ENCODE results near the gene SELENOS. TPM values are rescaled to one million over a fixed set of nuclear protein-coding genes. Genes with fewer than 3 reads are reported as not detected.

Gene SELENOS
- total RNA-seq, 4 donors from 2014 or later, result 14.0 to 119 (median 103) TPM

DNA sequence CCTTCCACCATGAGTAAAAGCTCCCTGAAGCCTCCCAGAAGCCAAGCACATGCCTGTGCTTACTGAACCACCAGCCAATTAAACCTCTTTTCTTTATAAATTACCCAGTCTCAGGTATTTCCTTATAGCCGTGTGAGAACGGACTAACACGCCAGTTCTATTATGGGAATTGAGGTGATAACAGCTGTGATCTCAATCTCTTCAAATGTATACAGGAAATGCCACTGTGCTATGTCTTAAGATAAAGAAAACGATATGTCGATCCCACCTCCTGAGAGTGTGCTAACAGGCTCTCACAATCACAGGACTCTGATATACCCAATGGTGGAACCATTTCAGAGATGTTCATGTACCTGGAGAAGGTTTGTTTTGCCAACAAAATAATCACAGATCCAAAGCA, 51.6 kb downstream of the SELENOS start:
- TF ChIP-seq POLR2A (IDR thresholded peaks at IDR 0.05) (no peak), CTCF (IDR thresholded peaks at IDR 0.05) (no peak)
- Histone ChIP-seq H3K9me3 (peaks cover 0 to 4% (median 0%) of the 10 kb centered on the region in 4 donors), H3K27ac (no peak overlapping the region), H3K4me3 (no peak overlapping the region), H3K4me1 (peaks cover 0 to 5% (median 0%) of the 10 kb centered on the region in 4 donors), H3K36me3 (no peaks in the 10 kb centered on the region), H3K27me3 (no peaks in the 10 kb centered on the region)
- DNase-seq, result no peak

Other genes starting within 250 kb of the SELENOS start
- 10 to 100 TPM in 1 of 4 donors, 1 to 10 TPM in 3; 8.1 to 31.4 (median 9.3) TPM for gene CHSY1, start 25.4 kb downstream of the SELENOS start, total RNA-seq
- gene SNRPA1, start 17.8 kb upstream of the SELENOS start, total RNA-seq, result 10 to 100 TPM; 36.4 to 80.0 (median 50.4) TPM
- gene PCSK6, start 212.2 kb upstream of the SELENOS start, total RNA-seq, result 10 to 100 TPM; 10.6 to 98.2 (median 12.8) TPM